Measurements from ENCODE around the gene NEDD8.

NEDD8 gene

DNA sequence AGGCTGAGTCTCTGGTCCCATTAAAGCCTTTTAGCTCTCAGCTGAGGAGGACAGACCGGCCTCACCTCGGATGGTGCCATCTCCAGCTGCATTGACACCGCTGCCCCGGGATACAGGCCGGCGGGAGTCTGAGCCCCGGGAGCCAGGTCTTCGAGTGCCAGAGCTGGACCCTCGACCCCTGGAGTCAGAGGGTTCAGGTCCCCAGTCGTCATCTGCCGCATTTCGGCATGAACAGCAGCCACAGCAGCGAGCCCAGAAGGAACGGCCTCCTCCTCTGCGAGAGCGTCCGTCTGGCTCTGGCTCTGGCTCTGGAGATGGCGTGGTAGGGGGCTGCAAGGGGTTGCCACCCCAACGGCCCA lies 29.8 kb upstream of the NEDD8 start:
- Histone ChIP-seq H3K4me2 (ENCODE audit: low read depth, low read length, poor library complexity, severe bottlenecking) (no peak overlapping the region), H2AFZ (ENCODE audit: low read length) (no peak overlapping the region), H3K4me1 (ENCODE audit: insufficient read depth, low read length, poor library complexity, severe bottlenecking) (no peaks in the 10 kb centered on the region), H3K27me3 (ENCODE audit: insufficient read depth, low read length, poor library complexity, severe bottlenecking) (no peaks in the 10 kb centered on the region), H3F3A (ENCODE audit: low read depth) (no peaks in the 10 kb centered on the region), H4K20me1 (ENCODE audit: insufficient read depth, low read length, poor library complexity, severe bottlenecking) (no peaks in the 10 kb centered on the region), H3K79me2 (ENCODE audit: insufficient read depth, low read length) (no peaks in the 10 kb centered on the region), H3K9me3 (ENCODE audit: insufficient read depth, low read depth, low read length) (no peaks in the 10 kb centered on the region), H3K36me3 (ENCODE audit: insufficient read depth, low read length) (no peaks in the 10 kb centered on the region), H3K9me2 (replicated peaks; ENCODE audit: low read depth, low read length) (no peaks in the 10 kb centered on the region), H3K9ac (ENCODE audit: low read depth, low read length, poor library complexity, severe bottlenecking) (no peak overlapping the region), H3K4me3 (ENCODE audit: low read length, poor library complexity, severe bottlenecking) (no peak overlapping the region)
- TF ChIP-seq EZH2phosphoT487 (IDR thresholded peaks at IDR 0.05; ENCODE audit: borderline replicate concordance) (no peak), CTCF (conservative IDR thresholded peaks at IDR 0.05; ENCODE audit: low read length) (no peak)

GRCh38 chr14:24261256-24261968 lies 29.2 kb upstream of the NEDD8 start:
- no peaks in the 10 kb centered on the region for H3K9me2 ChIP-seq (replicated peaks; ENCODE audit: low read depth, low read length)
- no peaks in the 10 kb centered on the region for H3F3A ChIP-seq (ENCODE audit: low read depth)
- no peak overlapping the region for H2AFZ ChIP-seq (ENCODE audit: low read length)
- no peak overlapping the region for H3K4me2 ChIP-seq (ENCODE audit: low read depth, low read length, poor library complexity, severe bottlenecking)
- no peaks in the 10 kb centered on the region for H3K27me3 ChIP-seq (ENCODE audit: insufficient read depth, low read length, poor library complexity, severe bottlenecking)
- TF ChIP-seq EZH2phosphoT487 (IDR thresholded peaks at IDR 0.05; ENCODE audit: borderline replicate concordance) (no peak), CTCF (conservative IDR thresholded peaks at IDR 0.05; ENCODE audit: low read length) (no peak)
- no peaks in the 10 kb centered on the region for H3K9me3 ChIP-seq (ENCODE audit: insufficient read depth, low read depth, low read length)
- no peaks in the 10 kb centered on the region for H4K20me1 ChIP-seq (ENCODE audit: insufficient read depth, low read length, poor library complexity, severe bottlenecking)
- H3K4me3 ChIP-seq (ENCODE audit: low read length, poor library complexity, severe bottlenecking) = no peak overlapping the region
- H3K9ac ChIP-seq (ENCODE audit: low read depth, low read length, poor library complexity, severe bottlenecking) = no peak overlapping the region
- H3K36me3 ChIP-seq (ENCODE audit: insufficient read depth, low read length) = no peaks in the 10 kb centered on the region
- no peaks in the 10 kb centered on the region for H3K4me1 ChIP-seq (ENCODE audit: insufficient read depth, low read length, poor library complexity, severe bottlenecking)
- no peaks in the 10 kb centered on the region for H3K79me2 ChIP-seq (ENCODE audit: insufficient read depth, low read length)

- no peaks in the 10 kb centered on the region for H3K9me2 ChIP-seq (replicated peaks; ENCODE audit: low read depth, low read length)
- H3F3A ChIP-seq (ENCODE audit: low read depth) = no peaks in the 10 kb centered on the region
- H3K79me2 ChIP-seq (ENCODE audit: insufficient read depth, low read length) = no peaks in the 10 kb centered on the region
- H3K36me3 ChIP-seq (ENCODE audit: insufficient read depth, low read length) = no peaks in the 10 kb centered on the region
- no peaks in the 10 kb centered on the region for H3K9me3 ChIP-seq (ENCODE audit: insufficient read depth, low read depth, low read length)
- H3K4me3 ChIP-seq (ENCODE audit: low read length, poor library complexity, severe bottlenecking) = no peak overlapping the region
- no peaks in the 10 kb centered on the region for H3K27me3 ChIP-seq (ENCODE audit: insufficient read depth, low read length, poor library complexity, severe bottlenecking)
- H2AFZ ChIP-seq (ENCODE audit: low read length) = no peak overlapping the region
- no peaks in the 10 kb centered on the region for H3K4me1 ChIP-seq (ENCODE audit: insufficient read depth, low read length, poor library complexity, severe bottlenecking)
- H4K20me1 ChIP-seq (ENCODE audit: insufficient read depth, low read length, poor library complexity, severe bottlenecking) = no peaks in the 10 kb centered on the region
- H3K4me2 ChIP-seq (ENCODE audit: low read depth, low read length, poor library complexity, severe bottlenecking) = no peak overlapping the region
- no peak for TF ChIP-seq EZH2phosphoT487 (IDR thresholded peaks at IDR 0.05; ENCODE audit: borderline replicate concordance)
- no peak for TF ChIP-seq CTCF (conservative IDR thresholded peaks at IDR 0.05; ENCODE audit: low read length)
- no peak overlapping the region for H3K9ac ChIP-seq (ENCODE audit: low read depth, low read length, poor library complexity, severe bottlenecking)
Measured at GRCh38 chr14:24260780-24261157, 28.6 kb upstream of the NEDD8 start.
